Measurements from ENCODE around the gene SSX1. TPM values are rescaled to one million over a fixed set of nuclear protein-coding genes. Genes with fewer than 3 reads are reported as not detected.
"Not testable (repeated sequence)": the region's sequence is repeated elsewhere in the genome, so short reads cannot be mapped to it uniquely, and the experiment has no call there.

SSX1 gene, protein sequence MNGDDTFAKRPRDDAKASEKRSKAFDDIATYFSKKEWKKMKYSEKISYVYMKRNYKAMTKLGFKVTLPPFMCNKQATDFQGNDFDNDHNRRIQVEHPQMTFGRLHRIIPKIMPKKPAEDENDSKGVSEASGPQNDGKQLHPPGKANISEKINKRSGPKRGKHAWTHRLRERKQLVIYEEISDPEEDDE
- total RNA-seq, result not detected

DNA sequence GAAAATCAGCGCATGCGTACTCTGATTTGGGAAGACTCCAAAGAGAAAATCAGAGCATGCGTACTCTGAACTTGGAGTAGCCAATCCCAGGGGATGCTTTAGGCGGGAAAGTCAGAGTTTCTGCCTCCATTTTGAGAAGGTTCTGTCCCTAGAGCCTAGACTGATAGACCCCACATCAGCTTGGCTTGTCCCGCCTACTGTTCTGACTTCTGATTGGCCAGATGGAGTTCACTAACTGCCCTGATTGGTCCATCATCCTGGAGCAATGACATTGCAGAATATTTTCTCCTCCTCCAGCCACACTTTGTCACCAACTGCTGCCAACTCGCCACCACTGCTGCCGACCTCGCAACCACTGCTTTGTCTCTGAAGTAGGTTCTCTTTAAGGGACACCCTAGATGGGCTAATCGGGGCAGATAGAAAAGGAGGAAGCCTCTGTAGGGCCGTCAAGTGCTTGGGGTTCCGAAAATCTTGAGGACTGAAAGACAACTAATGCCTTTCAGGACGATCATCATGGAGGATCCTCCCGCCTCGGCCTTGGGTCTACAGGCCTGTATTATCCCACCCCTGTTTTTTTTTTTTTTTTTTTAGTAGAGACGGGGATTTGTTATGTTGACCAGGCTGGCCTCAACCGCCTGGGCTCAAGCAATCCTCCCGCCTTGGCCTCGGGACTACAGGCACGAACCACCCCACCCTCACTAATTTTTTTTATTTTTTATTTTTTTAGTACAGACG, at the start of gene SSX1:
Gene SSX1, plus strand, starts transcription at position 331 of the 735 bp plus-strand sequence. CDS start 1,850 bp downstream, outside the sequence.
- not testable (repeated sequence) for DNase-seq (ENCODE audit: low spot score)

DNA sequence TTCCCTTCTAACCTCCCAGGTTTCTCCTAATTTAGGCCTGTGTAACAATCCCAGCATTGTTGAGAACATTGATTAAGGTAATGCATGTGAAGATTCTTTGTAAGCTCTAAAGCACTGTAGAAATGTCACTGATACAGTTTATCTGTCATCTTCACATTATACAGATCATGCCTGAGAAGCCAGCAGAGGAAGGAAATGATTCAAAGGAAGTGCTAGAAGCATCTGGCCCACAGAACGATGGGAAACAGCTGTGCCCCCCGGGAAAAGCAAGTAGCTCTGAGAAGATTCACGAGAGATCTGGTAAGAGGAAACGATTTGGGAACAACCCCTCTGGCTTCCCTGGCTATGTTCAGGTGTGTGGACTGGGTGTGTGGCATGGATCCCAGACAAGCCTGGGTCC, 40.9 kb upstream of the SSX1 start:
- DNase-seq (ENCODE audit: low spot score), result not testable (repeated sequence)

DNA sequence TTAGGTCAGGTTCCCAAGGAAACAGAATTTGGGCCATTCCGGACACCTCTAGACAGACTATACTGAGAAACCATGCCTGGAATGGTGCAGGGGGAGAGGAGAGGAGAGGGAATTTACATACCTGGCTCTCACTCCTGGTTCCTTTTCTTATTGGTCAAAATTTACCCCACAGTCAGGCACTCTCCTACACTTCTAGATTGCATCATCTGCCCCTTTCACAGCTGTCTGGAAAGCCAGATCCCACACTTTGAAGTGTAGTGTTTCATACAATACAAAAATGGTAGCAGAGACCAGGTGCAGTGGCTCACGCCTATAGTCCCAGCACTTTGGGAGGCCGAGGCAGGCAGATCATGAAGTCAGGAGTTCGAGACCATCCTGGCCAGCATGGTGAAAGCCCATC, 31.0 kb upstream of the SSX1 start:
- DNase-seq (ENCODE audit: low spot score), result not testable (repeated sequence)

DNA sequence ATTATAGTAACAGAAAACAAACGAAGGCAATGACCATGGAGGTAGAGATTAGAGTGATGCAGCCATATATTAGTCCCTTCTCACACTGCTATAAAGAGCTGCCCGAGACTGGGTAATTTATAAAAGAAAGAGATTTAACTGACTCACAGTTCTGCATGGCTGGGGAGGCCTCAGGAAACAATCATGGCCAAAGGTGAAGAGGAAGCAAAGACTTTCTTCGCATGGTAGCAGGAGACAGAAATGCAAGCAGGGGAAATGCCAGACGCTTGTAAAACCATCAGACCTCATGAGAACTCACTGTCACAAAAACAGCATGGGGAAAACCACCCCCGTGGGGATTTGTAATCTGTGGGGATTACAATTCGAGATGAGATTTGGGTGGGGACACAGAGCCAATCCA, 2.2 kb upstream of the SSX1 start:
- DNase-seq (ENCODE audit: low spot score), result not testable (repeated sequence)

DNA sequence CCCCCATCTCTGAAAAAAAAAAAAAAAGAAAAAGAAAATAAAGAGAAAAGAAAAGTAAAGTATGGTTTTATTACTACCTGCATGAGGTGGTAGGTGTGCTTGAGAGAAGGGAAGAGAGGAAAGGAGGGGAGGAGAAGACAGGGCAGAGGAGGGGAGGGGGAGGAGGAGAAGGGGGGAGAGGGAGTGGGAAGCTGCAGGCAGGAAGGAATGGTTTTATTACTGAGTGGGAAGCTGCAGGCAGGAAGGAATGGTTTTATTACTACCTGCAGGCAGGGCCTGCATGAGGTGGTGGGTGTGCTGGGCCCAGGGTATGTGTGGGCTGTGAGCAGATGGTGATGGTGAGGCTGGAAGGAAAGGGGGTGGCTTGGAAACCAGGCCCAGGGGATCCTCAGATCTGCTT, 19.2 kb downstream of the SSX1 start:
- not testable (repeated sequence) for DNase-seq (ENCODE audit: low spot score)

DNA sequence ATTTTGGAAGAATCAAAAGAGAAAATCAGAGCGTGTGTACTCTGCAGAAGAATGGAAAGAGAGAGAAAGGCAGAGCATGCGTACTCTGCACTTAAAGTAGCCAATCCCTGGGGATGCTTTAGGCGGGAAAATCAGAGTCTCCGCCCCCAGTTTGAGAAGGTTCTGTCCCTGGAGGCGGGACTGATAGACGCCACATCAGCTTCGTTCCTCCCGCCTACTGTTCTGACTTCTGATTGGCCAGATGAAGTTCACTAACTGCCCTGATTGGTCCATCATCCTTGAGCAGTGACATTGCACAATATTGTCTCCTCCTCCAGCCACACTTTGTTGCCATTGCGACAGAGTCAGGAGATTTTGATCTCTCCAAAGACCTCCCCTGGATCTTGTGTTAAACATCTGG, 23.8 kb downstream of the SSX1 start:
- no peak for DNase-seq (ENCODE audit: low spot score)

DNA sequence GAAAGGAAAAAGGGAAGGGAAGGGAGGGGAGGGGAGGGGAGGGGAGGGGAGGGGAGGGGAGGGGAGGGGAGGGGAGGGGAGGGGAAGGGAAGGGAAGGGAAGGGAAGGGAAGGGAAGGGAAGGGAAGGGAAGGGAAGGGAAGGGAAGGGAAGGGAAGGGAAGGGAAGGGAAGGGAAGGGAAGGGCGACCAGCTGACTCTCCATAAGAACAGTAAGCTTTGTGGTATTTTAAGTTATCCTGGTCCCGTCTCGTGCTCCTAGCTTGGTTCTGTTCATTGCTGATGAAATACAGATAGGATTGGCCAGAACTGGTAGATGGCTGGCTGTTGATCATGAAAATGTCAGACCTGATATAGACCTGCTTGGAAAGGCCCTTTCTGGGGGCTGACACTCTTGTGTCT, 25.5 kb downstream of the SSX1 start:
- DNase-seq (ENCODE audit: low spot score), result not testable (repeated sequence)

DNA sequence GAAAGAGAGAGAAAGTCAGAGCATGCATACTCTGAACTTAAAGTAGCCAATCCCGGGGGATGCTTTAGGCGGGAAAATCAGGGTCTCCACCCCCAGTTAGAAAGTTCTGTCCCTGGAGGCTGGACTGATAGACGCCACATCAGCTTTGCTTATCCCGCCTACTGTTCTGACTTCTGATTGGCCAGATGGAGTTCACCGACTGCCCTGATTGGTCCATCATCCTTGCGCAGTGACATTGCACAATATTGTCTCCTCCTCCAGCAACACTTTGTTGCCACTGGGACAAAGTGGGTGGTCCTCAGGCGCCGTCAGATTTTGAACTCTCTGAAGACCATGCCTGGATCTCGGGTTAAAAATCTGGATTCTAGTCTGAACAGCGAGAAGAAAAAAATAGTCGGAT, 51.0 kb downstream of the SSX1 start:
- no peak for DNase-seq (ENCODE audit: low spot score)

DNA sequence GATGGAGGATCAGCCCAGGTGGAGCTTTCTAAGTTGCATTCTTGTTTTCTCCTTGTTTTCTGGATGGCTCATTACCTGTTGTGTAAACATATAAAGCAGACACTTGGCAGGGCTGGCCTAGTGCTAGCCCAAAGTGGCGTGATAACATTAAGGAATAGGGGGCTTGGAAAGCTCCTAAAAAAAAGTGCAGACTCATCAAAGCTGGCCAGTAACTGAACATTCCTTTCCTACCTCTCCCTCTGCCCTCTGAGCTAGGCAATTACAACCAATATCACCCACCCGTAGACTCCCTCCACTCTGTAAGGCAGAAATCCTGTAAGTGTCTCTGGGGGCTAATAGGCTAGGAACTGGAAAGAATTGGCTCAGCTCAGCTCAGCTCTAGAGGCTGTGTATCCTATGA, 58.8 kb downstream of the SSX1 start:
- DNase-seq (ENCODE audit: low spot score), result not testable (repeated sequence)

Other genes with a start within 250 kb of the SSX1 start
- not detected for gene SPACA5, start 248.4 kb upstream of the SSX1 start, total RNA-seq
- gene ZNF630, start 183.8 kb upstream of the SSX1 start, total RNA-seq, result 5.4 TPM
- not detected for gene SPACA5B, start 124.8 kb upstream of the SSX1 start, total RNA-seq
- gene SSX5, start 58.6 kb upstream of the SSX1 start, total RNA-seq, result not detected
- gene SSX3, start 101.3 kb downstream of the SSX1 start, total RNA-seq, result not detected
- not detected for gene SSX4, start 128.1 kb downstream of the SSX1 start, total RNA-seq
- not detected for gene SSX4B, start 156.6 kb downstream of the SSX1 start, total RNA-seq
- 25.3 TPM for gene SLC38A5, start 214.9 kb downstream of the SSX1 start, total RNA-seq
- gene FTSJ1, start 220.8 kb downstream of the SSX1 start, total RNA-seq, result 42.7 TPM